HL-60 (cell line): ENCODE measurements around the gene RAI1.

ENCODE experiments used
- CTCF ChIP-seq: IDR thresholded peaks from one replicate; pipeline ENCODE4 v1.5.1; 2011; ENCODE audit warnings: low read length, control low read depth, inconsistent platforms; ENCODE audit not compliant: insufficient read depth
- GABPA ChIP-seq: IDR thresholded peaks from 2 replicates; pipeline ENCODE4 v1.6.1; 2012; ENCODE audit warnings: low read depth
- POLR2AphosphoS5 ChIP-seq: IDR thresholded peaks from 2 replicates; pipeline ENCODE4 v1.6.1; 2012; ENCODE audit warnings: low read depth

GRCh38 chr17:17820463-17821158 is 139.4 kb downstream of the RAI1 start:
- no peak for TF ChIP-seq GABPA
- no peak for TF ChIP-seq CTCF
- no peak for TF ChIP-seq POLR2AphosphoS5
